NCI-H1694 treated with DMSO at 0.1 percent for 48 hours (cell line): Measurements from ENCODE around the gene EIF5AL1.
"Not testable (repeated sequence)": the region's sequence is repeated elsewhere in the genome, so short reads cannot be mapped to it uniquely, and the experiment has no call there.

Experiments used
- DNase-seq: peaks from one replicate; lab custom pipeline; 2025; lab: John Stamatoyannopoulos, UW

Gene EIF5AL1

DNA sequence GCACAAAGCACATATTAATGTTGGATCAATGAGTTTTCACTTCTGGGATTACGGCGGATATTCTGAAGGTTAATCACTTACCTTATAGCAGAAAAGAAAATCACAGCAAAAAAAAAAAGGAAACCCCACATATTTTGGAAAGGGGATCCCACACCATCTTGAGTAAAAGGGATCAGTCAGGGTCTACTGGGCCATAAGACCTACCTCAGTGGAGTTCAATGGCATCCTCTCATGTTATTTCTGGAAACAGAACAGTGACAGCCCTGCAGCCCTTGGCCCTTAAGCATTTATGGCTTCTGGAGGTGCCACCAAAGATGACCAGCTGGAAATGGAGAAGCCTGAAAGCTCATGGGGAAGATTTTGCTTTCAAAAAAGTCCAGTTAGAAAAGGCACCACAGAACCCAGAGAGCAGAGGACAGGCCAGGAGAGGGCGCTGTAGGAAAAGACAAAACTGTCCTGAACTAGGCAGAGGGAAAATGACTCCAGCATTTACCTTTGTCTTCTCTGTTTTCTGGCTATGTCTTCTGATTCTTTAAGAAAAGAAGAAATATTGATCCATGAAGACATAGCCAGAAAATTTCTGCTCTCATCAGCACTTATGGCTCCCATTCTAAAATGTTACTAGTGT lies 2.9 kb upstream of the EIF5AL1 start:
- not testable (repeated sequence) for DNase-seq

DNA sequence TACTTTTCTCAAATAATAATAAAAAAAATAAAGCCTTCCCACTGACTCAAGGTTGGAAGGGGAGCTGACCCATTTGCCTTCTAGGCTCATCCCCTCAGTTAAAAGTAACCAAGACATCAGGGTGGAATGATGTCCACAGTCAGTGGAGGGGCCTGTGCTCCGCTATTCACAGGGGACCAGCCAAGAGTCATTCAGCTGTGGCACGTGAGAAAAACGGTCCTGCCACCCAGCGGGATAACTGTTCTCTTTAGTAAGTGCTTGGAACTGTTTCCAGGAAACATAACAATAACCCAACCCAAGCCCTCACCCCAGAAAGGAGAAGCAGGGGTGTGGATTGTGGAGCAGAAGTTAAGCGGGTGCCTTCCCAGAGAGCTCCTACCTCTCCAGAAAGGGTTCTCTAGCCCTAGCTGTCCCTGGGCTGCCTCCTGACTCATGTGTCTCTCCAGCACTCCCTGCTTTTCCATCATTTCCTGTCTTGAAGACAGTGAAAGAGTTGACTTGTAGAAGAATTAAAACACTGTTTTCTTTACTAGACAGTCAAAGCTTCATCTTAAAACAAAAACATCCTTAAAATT lies 2.3 kb upstream of the EIF5AL1 start:
- DNase-seq: not testable (repeated sequence)

DNA sequence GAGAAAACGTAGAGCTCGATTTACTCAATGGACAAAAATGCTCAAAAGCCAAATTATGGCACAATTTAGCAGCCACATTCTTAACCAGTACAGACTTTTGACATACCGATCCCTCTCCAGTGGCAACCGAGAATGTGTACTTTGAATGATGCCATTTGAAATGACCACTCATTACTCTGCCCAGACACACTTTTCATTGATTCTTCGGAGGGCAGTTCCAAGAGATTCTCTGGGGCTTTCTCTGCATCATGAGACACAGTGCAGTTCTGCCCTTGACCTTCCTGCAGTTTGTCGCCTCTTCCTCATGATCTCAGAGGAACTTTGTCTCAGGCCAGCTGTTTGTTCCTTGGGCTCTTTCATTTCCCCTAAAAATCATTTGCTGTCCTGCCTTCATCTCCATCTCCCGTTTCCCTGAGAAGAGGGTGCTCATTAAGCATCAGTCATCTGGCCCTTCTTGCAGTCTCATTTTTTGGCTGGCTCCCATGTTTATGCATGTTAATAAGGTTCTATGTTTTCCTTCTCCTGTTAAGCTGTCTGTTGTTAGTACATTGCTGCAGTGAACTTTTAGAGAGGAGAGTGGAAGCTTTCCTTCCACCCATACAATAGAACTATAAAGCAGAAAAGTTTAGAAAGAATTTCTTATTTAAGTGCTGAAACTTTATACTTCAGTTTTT lies 4.3 kb downstream of the EIF5AL1 start:
- not testable (repeated sequence) for DNase-seq

DNA sequence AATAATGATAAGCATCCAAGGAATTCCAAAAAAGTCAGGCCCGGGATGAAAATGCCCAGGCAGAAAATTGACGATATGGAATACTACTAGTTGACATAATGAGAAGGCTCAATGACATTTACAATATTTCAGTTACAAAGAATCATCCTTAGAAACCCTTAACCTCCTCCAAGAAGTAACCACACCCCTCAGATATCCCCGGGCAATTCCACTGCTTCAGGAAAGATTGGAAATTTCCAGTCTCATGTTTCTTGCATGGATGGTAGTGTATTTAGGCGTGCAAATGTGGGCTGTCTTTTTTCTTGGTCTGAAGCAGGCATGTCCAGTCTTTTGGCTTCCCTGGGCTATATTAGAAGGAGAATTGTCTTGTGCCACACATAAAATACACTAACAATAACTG lies 5.2 kb downstream of the EIF5AL1 start:
- not testable (repeated sequence) for DNase-seq

DNA sequence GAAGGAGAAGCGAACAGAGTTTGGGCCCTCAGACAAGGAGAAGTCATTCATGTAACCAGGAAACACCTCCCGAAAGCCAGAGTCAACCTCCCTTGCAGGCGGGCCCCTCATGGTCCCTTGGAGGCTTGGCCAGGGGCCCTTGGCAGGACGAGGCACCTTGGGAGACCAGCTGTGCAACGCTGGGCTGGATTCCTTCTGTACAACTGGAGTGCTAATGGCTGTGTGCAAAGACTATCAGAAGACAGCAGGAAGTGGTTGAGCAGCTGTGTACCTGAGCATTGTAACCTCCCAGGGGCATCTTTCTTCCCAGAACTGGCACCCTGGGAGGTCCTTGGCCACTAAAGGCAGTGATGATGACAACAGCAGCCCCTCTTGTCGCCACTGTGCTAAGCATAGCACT lies 9.4 kb downstream of the EIF5AL1 start:
- not testable (repeated sequence) for DNase-seq

DNA sequence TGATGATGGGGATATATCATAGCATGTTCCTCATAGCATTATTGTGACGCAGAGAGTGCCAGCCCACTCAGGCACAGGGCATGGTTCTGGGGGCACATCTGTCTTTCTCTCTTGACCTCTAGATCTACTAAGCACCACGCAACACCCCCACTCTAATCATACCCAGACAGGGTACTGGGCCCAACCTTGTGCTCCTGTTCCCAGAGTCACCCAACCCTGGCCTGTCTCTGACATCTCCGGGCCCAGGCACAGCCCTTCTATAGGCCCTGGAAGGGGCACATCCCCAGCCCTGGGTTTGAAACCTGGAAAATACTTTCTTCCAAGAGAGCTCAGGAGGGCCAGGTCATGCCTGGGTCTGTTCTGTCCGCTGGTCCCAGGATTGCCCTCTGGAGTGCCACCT lies 10.1 kb downstream of the EIF5AL1 start:
- not testable (repeated sequence) for DNase-seq

DNA sequence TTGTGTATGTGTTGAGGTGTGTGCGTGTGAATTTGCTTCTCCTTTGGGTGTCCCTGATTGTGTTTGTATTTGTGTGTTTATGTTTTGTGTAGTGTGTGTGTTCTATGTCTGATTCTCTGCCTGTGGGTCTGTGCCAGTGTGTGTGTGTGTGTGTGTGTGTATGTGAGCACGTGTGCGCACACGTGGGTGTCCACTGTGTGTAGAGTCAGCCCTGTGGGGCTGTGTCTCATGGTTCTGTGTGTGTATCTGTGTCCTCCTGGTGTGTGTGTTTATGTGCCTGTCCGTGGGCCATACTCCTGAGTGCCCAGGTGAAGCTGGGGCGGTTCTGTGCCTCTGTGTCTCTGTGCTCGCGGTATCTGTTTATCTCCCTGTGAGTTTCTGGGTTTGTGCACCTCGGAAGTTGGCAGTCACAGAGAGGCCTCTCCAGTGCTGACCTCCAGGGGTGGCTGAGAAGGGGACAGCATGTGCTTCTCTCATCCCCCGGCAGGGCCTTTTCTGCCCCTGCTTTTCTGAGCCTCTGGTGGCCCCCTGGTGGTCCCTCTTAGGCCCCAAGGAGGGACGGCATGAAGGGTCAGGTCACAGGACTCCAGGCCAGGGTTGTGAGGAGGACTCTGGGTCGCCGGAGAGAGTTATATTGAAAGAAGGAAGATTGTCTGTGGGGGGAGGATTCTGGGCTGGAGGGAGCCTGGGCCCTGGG lies 11.0 kb downstream of the EIF5AL1 start:
- DNase-seq: not testable (repeated sequence)

DNA sequence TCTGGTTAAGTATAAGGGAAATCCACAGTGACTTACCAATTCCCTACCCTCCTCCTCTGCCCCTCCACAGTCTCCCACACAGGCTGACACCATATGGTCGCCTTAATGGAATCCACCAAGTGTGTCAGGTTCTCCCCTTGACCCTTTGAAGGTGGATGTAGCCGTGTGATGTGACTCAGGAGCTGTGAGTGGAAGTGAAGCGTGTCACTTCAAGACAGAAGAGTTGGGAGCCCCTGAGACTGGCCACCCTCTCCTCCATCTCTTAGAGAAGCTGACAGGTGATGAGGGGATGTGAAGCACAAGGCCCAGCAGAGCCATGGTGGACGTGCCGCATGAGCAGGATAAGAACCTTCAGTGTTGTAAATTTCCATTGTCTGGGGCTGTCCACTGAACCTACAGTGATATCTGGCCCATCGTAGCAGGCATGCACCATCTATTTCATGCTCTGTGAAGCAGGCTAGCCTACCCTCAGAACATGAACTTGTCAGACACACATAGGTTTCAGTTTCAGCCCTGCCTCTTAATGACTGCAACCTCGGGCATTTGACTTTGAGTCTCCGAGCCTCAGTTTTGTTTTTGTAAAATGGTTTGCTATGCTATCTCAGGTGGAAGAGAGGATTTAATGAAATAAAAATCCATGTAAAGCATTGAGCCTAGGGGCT lies 12.8 kb downstream of the EIF5AL1 start:
- DNase-seq: not testable (repeated sequence)

DNA sequence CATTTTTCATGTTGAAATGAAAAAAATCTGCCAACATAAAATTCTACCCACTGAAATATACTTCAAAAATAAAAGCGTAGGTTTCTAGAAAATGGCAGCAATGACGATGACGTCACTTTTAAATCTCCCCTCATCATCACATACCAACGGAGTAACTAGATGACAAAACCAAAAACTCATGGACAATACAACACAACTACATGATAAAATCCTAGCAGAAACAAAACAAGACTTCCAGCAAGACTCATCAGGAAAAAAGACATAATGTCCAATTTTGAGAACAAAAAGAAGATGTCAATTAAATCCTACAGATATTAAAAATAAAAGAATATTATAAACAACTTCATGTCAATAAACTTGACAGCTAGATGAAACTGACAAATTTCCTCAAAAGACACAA lies 15.9 kb downstream of the EIF5AL1 start:
- DNase-seq: not testable (repeated sequence)

DNA sequence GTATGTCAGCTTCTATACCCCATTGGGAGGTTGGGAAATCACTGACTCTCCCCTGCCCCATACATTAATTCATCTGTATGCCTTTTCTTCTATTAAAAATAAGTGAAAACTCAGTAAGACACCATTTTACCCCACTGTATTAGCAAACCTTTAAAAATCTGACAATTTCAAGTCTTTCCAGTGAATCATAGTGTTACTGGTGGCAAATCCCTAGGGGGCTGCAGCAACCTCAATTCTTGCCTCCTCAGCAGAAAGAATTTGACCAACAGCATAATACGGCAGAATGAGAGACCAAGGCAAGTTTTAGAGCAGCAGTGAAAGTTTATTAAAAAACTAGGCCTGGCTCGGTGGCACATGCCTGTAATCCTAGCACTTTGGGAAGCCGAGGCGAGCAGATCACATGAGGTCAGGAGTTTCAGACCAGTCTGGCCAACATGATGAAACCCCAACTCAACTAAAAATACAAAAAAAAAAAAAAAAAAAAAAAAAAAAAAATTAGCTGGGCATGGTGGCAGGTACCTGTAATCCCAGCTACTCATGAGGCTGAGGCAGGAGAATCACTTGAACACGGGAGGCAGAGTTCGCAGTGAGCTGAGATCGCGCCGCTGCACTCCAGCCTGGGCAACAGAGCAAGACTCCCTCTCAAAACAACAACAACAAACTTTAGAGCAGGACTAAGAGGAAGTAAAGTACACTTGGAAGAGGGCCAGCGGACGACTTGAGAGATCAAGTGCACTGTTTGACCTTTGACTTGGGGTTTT lies 21.0 kb downstream of the EIF5AL1 start:
- not testable (repeated sequence) for DNase-seq

DNA sequence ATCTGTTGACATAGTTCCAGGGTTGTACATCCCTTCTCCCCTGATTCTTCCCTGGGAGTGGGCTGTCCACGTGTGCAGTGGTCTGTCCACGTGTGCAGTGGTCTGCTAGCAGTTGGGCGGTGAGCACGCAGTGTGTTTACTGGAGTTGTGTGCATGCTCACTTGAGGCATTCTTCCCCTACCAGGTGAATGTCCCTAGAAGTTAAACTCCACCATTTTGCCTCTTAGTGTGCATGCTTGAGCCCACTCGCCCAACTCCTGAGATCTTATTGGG lies 21.5 kb downstream of the EIF5AL1 start:
- not testable (repeated sequence) for DNase-seq

DNA sequence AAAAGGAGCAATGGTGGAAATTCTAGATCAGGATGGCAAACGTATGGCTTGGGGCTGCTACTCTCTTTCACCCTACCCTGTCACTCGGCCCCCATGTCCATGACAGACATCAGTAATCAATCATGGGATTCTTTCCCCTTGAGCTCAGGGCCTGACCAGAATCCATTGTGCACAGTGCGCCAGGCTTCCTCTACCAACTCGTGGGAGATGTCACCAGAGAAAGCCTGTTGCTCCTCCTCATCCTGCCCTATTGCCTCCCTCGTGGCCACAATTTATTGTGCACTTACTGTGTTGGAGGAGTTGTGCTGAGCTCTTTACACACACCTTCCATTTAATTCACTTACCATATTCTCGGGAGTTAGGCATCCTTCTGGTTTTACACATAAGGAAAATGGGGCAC lies 26.0 kb downstream of the EIF5AL1 start:
- not testable (repeated sequence) for DNase-seq

DNA sequence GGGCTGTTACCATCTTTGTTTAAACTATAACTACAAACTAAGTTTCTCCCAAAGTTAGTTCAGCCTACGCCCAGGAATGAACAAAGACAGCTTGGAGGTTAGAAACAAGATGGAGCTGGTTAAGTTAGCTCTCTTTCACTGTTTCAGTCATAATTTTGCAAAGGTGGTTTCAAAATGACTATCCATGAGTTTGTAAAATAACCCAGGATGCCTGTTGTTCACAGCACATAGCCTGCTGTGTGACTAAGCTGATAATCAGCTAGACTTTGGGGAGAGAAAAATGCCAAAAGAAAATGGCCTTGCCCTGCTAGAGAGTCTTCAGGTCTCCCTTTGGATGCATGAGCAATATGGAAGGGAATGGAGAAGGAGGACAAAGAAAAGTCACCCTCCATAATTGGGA lies 28.6 kb downstream of the EIF5AL1 start:
- DNase-seq: not testable (repeated sequence)

DNA sequence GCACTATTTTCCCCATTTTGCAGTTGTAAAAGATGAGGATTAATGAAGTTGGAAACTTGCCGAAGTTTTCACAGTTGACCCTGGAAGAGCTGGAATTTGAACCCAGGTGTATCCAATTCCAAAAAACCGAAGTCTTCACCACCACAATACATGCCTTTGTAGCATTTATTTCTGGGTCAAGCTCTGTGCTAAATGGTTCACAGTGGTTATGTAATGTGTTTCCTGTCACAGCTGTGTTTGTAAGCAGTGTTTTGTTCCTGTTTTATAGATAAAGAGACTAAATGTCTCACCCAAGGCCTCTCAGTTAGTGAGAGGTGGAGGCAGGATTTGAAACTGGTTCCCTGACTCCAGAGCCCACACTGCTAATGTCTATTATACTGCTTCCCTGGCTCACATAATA lies 30.3 kb downstream of the EIF5AL1 start:
- DNase-seq: no peak

DNA sequence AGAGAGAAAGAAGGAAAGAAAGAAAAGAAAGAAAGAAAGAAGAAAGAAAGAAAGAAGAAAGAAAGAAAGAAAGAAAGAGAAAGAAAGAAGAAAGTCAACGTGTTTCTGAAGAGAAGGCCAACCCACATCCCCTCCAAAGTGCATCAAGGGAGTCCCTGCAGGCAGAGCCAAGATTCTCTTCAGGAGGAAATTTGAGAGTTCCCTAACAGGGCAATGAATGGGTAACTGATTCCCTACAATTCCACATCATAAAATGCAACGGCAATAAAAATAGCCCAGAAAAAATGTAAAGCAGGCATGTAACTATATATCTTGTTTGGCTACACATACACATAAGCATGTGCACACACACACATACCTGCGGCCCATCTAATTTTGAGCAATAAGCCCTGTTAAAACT lies 32.1 kb downstream of the EIF5AL1 start:
- not testable (repeated sequence) for DNase-seq

DNA sequence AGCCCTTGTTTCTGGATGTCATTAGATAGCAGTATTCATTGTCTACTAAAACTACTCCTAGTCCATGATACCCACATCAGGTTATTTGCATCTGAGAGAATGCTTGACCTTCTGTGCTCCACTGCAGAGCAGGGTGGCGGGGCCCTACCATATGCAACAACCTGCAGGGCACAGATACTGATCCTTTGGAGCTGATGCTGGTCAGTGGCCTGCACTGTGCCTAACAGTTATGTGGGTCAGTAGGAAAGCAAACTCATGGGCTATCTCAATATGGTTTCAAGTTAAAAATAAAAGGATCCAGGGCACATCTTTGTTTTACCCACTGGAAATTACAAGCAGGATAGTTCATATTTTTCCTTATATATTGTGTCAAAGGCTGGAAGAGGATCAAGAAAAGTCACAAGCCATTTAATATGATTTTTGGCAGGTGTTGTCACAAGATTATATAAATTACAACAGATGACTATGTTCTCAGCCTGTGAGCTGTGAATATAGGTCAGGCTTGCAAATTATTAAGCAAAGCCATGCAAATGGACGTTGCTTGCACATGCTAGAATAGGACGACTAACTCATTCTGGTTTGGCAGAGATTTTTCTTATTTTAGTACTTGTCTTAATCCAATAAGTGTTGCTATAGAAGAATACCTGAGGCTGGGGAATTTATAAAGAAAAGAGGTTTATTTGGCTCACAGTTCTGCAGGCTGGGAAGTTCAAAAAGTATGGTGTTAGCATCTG lies 32.8 kb downstream of the EIF5AL1 start:
- DNase-seq: not testable (repeated sequence)

DNA sequence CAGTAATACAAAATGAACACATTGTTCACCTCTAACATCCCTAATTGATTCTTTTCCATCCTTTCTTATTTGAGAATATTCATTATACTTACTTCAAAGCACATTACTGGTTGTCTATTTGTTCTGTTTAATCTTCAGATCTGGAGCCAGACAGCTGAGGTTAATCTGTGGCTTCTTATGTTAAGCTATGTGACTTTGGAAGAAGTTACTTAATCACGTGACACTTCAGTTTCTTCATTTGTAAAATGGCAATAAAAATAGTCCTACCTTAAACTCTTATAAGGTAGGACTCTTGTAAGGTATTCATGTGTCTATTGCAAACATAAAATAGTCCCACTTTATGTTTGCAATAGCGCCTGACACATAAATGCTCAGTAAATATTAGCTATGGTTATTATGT lies 34.8 kb downstream of the EIF5AL1 start:
- DNase-seq: not testable (repeated sequence)

DNA sequence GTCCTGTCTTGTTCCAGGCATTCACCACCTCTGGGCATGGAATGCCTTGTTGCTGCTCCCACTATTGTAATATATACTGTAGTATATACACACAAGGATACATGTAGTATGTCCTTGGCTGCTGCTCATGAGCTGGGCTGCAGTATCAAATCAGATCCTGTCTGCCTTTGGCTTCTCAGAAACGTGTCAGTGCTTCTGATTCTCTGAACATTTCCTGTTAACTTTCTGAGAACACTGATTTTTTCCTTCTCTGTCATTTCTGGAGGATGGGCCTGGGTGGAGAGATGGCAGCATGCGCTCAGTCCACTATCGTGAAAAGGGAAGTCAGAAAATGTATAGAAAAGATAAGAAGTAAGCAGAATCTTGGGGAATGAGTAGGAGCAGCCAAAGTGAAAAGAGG lies 35.6 kb downstream of the EIF5AL1 start:
- no peak for DNase-seq

DNA sequence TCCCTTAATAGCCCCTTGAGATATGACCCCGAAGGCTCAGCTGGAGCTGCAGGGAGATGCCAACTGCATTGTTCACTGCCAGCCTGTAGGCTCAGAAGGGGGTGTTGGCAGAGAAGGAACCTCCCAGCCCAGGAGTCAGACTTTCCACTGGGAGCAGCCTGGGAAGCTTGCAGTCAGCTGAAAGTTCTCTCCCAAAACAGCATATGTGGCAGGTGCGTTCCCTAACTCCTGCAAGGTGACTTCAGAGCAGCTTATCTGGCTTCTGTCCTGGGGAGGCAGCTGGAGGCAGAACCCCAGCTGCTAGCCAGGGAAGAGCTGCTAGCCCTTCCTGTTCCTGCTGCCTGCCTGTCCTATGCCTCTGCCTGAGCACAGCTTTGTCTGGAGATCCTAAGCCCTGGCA lies 39.8 kb downstream of the EIF5AL1 start:
- DNase-seq: no peak

DNA sequence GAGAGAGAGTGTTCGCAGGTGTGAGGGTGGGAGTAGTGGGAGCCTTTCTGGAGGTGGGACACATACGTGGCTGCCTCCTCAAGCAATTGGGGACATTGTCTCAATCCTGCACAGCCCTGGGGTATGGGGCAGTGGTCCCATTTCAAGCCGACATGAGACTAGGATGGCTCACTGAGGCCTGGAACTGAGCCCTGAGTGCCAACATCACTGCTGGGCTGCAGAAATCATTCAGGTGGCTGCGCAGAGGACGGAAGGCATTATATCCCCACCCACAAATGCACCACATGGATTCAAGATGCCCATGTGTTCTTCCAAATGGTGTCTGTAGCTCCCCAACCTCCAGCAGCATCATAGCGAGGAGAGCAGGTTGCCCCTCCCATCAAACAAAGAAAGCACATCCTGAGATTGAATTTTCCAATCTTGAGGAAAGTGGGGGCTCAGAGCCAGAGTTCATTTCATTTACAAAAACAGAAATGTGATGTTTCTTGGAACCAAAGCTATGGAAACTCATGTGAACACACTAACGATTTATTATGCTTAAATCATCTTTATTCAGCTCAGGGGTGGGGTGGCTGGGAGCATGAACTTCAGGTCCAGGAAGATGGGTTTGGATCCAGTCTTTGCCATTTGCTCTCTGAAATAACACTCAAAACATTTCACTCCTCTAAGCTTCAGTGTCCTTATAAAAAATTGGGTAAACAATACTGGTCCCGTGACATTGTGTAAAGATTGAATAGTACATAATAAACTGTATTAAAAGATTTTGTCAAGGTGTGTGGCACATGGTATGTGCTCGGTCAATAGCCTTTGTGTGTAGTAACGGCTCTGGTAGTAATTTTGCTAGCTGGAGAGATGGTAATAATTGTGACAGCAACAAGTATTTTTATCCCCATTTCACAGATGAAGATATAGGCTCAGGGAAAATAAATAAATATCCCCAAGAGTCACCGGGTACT lies 43.3 kb downstream of the EIF5AL1 start:
- DNase-seq: no peak
